NCI-H2081 (cell line): ENCODE measurements around the gene IFNK.

Source experiments
- DNase-seq, 2 experiments: peaks; one replicate each; lab custom pipeline; 2025; lab: John Stamatoyannopoulos, UW

The IFNK gene

DNA sequence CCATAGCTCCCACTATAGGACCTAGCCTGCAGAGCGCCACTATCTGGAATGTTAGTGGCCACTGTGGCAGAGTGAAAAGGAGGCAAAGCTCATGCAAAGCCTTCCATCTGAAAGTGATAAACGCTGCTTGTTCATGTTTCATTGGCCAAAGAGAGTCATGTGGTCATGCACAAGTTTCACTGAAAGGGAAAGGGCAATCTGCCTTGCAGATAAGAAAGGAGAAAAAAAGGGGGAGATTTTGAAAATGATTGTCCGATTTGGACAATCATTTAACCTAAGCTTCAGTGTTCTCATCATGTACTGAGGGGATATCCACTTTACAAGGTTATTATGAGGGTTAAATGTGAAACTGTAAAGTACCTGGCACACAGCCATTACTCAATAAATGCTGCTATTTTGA is 14.6 kb downstream of the IFNK start:
- DNase-seq = no peak

DNA sequence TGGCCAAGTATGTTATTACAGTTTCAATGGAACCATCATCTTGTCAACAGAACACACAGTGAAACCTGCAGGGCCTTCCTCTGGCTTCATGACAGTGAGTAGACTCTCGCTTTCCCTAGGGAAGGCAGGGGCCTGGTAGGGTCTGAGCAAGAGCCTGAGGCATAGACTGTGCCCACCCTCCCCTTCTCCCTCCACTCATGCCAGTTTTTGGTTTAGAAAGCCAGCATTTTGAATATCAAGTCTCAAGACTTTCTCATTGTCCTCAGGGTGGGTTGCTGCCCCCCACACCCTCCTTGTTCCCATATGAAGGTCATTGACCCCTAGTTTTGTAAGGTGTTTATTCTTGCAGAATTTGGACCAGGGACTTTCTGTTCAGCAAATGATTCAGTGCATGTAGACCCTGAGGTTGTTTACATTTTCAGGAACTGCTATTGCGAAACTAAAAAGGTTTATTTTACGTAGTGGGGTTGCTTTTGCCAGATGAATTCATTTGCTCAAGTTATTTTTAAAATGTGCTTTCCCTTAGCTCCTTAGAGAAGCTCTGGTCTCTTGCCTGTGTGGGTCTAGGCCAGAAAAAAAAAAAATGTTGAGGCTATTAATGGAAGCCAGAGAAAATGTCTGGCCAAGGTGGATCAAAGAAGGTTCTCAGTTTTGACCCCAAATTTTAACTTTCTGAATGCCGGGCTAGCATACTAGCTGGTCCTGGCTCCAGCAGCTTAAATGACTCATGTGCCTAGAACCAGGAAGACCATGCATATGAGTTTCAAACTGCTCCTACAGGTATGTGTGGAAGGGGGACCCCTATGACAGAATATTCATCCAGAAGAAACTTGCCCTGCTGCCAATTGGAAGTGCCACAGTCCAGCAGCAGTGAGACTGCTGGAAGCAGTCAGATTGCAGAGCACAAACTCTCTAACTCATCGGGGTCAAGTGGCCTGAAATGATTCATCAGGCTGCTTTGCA is 15.7 kb downstream of the IFNK start:
- no peak for DNase-seq

DNA sequence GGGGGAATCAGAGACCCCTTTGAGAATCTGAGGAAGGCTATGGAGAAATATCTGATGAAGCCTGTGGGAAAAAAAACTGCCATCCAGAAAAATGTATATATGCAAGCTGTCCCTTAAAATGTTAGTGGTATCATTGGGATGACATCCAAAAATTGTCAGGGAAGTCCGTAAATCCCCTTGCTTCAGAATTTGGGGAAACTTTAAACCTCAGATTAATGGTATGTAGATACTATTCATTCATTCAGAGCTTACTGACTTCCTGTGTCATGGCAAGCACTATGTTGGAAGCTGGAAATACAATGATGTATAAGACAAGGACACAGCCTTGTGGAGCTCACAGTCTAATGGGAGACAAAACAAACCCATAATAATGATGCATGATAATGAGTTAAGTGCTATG is 16.4 kb downstream of the IFNK start:
- DNase-seq = no peak

DNA sequence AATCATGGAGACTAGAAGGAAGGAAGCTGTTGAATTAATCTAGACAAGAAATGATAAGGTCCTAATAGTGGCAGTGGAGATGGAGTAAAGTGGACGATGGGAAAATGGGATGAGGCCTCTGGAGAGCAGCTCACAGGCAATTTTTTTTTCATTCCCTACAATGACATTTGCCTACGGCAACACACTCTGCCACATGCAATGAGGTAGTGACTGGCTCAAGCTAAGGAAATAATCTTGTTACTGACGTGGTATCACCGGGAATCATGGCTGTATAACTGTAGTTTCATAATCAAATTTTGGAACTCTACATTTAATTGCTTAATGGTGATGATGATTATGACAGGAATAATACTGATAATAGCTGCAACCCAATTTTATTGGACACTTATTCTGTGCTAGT is 17.6 kb downstream of the IFNK start:
- DNase-seq = no peak

DNA sequence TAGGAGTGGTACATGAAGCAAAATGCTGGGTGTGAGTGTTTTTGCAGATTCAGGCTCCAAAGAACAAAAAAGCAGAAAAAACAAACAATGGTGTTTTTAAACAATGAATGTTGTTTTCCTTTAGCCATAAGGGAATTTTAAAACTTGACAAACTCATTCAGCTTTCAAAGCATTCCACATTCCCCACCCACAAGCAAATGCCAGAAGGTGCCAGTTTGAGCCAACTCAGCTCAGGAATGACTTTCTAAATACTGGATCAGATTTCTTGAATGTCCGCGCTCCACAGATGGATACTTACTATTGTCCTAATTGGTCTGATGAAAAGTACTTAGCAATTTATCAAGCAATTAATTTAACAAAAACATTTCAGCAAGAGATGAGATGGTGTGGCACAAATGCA is 18.4 kb downstream of the IFNK start:
- no peak for DNase-seq

DNA sequence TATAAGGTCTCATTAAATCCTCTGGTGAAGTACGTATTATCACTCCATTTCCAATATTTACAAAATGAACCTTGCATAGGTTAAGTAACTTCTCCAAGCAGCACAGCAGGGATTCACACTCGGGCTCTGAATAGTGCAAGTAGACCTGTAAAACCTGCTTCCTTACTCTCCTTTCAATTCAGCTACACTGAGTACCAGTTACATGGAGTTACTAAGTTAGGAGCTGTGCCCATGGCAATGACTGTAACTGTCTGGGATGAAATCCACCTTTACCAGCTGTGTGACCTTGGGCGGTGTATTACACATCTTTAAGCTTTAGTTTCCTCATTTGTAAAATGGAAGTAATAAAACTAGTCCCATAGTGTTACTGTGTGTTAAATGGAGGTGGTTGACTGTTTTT is 21.4 kb downstream of the IFNK start:
- no peak for DNase-seq

DNA sequence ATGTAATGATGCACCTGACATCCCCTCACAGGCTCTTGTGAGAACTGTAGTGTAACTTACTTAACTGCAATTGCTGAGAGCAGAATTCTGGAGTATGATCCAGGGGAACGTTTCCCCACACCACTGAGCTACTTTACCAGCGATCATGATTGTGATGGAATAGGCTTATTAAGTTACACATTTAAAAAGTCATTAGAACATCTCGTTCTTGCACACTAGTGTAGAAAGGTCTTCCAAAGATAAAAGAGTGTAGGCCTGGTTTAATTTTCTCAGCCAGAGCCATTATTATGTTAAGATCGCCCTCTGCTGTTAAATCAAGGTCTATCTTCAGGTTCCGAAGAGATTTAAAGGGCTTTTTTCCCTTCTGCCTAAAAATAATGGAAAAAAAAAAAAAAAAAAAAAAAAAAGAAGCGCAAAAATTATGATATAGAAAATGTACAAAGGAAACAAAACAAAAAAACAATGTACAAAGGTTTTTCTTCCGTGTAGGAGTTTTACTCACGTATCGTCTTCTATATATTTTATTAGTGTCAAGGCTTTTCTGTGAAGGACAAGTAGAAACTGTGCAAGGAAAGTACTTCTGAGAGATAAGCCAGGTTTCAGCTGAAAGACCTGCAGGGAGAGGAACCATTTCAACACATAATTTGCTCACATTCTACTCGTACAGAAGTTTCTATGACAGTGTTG is 24.1 kb downstream of the IFNK start:
- DNase-seq = peak; percentile 36 to 45

DNA sequence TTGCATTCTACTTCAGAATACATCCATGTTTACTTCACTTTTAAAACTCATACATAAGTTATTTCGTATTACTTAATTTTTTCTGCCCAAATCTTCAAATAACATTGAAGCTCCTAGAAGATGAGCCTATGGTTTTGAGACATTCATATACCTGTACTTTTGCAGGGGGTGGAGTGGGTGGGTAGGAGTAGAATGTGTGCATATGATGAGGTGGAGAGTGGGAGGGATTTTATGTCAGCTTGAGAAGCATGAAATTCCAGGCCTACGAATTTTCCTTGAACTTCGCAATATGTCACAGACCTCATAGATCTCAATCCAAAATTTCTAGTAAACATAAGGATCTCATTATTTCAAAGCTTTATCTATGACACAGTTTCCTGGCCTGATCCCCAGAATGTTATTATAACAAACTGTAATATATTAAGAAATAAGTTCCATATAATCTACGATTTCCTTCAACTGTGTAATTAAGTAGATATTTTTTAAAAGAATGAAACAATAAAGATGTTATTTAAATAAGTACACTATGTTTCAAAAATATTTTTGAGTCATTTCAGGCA is 25.2 kb downstream of the IFNK start:
- DNase-seq = no peak

DNA sequence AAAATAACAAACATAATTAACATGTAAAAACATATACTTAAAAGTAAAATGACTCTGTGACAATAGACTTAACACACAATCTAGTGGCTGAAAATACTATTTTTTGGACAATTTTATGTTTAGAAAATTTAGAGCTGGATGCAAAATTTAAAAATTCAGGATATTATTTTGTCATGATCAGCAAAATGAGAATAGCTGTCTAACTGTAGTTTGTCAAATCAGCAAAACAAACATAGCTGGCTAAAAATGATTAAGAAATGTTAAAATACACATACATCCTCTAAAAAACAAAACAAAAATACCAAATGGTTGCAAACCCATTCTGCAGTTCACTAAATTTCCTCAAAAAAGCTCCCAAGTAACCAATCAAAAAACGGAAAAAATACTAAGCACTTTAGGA is 30.6 kb downstream of the IFNK start:
- no peak for DNase-seq

DNA sequence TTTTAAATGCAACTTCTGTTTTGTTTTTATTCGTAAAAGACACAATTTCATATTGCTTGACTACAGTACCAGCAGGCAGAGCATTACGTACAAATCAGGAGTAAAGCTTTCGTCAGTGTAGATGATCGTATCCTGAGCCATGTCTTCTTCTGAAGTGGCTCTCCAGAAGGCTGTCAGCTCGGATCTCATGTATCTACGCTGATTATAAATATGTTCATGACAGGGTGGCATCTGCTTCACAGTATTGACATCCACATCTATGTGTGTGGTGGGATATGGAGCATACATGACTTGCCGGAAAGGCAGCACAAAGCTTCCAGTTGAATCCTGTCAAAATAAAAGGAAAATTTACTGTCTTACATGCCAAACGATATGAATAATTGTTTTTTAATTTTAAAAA is 32.4 kb downstream of the IFNK start:
- DNase-seq = no peak

DNA sequence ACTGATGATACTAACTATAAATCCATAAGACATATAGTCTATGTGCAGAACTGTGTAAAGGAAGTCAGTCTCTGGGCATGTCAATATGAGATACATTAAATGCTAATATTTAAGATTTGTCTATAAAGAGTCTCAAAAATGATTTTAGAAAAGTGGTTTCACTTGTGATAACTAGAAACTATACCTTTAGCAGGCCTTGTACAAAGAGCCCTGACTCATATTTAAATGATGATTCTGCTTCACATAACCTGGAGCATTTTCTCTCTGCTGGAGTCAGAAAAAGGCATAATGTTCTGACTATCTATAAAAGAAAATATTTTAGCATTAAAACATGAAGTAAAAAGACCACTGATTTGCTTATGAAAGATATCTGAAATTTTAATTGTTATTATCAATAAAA is 34.2 kb downstream of the IFNK start:
- no peak for DNase-seq

DNA sequence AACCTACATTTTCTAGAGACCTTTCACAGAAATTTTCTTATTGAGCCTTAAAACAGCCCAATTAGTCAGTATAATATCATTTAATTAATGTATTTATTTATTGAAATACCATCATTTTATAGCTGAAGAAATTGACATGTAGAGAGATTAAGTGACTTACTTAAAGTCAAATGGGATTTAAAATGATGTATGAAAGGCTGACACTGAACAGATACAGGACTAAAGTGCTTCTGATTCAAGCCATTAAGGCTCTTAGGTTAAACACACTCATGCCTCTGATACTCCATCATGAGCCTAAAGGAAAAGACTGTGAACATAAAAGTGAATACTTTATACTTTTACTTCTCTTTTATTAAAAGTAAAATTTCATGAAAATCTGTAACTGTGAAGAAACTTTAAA is 36.4 kb downstream of the IFNK start:
- no peak for DNase-seq

DNA sequence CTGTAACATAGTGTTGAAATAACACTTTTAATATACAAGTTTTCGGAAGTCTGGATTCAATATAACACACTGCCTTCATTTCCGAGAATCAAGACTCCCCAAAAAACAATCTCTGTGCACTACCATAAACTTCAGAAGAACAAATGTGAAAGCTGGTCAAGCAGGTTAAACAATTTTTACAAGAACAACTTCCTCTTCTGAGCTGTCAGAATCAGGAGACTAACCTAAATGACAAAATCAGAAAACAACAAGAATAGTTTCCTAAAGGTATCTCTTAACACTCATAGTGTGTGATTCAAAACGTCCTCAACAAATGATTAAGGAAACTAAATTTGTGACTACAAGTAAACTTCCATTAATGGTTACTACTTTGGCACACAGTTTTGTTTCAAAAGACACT is 37.6 kb downstream of the IFNK start:
- DNase-seq = no peak

DNA sequence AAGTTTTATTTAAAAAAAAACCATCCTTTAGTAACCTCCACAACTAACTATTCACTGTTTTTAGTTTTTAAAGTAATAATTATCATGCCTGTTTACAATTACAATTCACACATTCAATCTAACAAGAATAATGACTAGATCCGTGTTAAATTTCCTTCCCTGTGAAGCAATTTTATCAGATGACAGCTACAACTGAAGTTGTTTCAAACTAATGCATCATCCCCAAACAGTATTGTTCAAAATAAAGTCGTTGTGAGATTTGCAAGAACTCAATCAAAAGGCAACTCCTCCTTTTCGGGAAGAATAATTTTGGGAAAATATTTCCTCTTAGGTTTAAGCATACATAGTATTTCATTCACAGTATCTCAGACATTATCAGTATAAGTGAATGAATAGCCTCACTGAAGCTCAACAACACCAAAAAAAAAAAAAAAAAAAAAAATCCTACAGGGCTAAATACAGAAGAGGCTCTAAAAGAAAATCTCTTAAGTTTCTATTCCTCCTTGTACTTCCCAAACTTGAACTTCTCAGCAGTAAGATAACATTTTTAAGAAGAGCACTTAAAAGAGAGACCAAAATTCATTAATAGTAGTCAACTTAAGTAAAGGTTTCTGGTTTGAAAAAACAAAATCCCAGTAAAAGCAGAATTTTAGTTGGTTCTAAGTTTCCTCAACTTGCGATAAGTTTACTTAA is 39.8 kb downstream of the IFNK start:
- DNase-seq = no peak

DNA sequence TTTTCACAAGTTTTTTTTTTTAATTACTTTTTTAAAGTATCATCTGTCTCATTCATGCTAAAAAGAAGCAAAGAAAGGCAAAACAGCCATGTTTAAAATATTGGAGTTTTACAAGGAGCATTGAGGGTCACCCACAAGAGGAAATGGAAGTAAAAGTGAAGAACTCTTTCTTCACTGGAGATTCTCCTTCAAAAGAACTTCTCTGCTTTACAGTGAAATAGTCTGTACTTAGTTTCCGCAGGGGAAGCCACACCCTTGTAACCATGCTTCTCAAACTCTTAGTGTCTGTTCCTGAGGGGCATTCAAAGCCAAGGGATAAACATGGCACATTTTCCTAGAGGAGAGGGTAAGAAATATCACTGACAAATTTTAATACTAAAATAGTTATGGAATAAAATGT is 40.6 kb downstream of the IFNK start:
- no peak for DNase-seq

DNA sequence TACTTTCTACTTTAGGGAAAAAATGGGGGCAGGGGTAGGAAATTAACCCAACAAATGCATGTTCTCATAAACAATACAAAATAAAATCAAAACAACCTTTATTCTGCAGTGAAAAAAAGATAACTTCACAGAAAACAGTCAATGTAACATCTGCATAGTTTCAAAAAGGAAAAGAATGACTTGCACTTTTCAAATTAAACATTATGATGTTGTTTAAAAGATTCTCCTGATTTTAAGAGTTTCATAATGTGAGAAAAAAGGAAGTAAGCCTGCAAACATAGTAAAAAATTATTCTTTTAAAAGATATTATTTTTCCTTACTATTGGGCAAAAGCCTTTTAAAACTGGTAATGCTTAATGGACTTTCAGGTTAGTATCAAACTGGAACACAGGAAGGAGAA is 41.6 kb downstream of the IFNK start:
- no peak for DNase-seq

DNA sequence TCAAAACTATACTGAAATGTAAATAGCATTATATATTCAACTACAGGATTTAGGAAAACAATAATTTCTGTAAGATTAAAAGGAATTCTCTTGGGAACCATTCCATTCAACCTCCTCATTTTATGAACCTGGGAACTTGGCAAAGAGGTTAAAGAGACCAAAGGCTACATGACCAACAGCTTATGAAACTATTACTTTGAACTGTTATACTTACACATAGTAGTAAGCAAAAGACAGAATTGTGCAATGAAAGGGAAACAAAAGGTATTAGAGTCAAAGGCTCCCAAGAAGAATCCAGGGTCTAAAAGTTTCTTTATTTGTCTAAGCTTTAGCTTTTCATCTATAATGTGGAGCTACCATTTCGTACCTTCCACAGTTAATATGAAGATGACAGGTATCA is 42.0 kb downstream of the IFNK start:
- DNase-seq = no peak

DNA sequence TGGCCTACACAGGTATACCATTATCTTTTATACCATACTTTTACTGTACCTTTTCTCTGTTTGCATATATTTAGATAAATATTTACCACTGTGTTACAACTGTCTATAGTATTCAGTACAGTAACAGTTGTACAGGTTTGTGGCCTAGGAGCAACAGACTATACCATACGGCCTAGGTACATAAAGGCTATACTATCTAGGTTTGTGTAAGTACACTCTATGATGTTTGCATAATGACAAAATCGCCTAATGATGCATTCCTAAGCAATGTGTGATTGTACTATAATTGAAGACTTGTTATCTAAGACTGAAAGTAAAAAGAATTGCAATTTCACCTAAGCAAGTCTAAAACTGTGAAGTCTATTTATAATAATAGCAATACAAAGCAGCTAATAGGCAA is 45.3 kb downstream of the IFNK start:
- no peak for DNase-seq

DNA sequence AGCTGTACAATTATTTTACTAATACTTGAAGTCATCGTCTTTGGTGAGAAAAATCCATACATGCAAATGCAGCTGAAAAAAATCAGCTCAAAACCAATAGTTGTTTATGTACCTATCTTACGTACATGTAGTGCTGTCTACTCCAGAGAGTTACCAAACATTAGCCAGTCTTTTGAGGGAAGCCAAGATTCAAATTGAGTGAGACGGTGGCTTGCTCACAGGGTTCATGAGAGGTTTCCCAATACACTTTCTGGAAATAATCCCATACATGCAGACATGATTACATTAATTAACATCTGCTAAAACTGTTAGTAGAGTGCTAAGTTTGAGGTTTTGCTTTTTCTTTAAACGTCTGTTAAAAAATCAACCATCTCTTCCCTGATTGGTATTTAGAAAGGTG is 46.9 kb downstream of the IFNK start:
- no peak for DNase-seq

DNA sequence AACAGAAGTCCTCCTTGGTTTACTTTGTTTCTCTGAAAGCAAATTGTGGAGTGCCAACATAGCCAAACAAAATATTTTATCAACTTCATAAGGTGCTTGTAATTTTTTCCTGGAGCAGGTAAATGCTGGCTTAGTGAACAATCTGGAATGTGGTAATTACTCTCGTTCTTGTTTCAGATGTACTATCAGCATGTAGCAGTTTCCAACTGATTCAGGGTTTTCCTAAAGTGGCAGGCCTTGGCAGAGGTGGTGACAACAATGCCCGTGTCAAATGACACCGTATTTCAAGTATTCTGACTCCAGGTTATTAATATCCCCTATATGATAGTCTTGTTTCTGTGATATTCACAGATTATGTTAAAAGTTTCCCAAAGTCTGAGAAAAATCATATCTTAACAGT is 48.0 kb downstream of the IFNK start:
- no peak for DNase-seq

DNA sequence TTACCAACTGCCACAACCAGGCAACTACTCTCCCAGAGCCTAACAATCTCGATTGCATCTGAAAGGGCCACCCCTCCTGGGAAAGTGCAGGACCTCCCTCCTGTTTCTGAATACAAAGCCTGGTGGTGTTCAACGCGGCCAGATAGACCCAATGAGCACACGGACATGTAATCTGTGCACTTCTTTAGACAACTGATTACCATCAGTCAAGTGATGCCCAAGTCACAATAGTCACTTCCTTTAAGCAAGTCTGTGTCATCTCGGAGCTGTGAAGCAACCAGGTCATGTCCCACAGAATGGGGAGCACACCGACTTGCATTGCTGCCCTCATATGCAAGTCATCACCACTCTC is 48.5 kb downstream of the IFNK start:
- peak; percentile 43 to 52 for DNase-seq

DNA sequence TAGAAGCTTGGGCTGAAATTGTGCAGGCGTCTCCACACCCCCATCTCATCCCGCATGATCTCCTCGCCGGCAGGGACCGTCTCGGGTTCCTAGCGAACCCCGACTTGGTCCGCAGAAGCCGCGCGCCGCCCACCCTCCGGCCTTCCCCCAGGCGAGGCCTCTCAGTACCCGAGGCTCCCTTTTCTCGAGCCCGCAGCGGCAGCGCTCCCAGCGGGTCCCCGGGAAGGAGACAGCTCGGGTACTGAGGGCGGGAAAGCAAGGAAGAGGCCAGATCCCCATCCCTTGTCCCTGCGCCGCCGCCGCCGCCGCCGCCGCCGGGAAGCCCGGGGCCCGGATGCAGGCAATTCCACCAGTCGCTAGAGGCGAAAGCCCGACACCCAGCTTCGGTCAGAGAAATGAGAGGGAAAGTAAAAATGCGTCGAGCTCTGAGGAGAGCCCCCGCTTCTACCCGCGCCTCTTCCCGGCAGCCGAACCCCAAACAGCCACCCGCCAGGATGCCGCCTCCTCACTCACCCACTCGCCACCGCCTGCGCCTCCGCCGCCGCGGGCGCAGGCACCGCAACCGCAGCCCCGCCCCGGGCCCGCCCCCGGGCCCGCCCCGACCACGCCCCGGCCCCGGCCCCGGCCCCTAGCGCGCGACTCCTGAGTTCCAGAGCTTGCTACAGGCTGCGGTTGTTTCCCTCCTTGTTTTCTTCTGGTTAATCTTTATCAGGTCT is 49.0 kb downstream of the IFNK start, which contains the start of gene C9orf72:
Gene C9orf72 (minus strand): TSS at position 564 of the 716 bp plus-strand sequence. CDS start 6,361 bp downstream, outside the sequence.
- peak; percentile 83 to 89 for DNase-seq
